SK-N-SH (cell line): ENCODE results near the gene TFIP11. TPM values are rescaled to one million over a fixed set of nuclear protein-coding genes. Genes with fewer than 3 reads are reported as not detected.

Experiments
- CTCF ChIA-PET: fragments of 300-600, 350-600 bp; formaldehyde crosslinking; extraction: SDS; loops from one replicate; lab custom pipeline; 2021; lab: Yijun Ruan, JAX
- POLR2A ChIA-PET: fragments of 350-600 bp; sonication (Branson Sonifier 250); formaldehyde crosslinking; extraction: SDS; loops from one replicate; lab custom pipeline; 2020; ENCODE audit warnings: antibody characterized with exemption, inconsistent platforms; lab: Yijun Ruan, JAX
- DNase-seq: peaks from one replicate; pipeline ENCODE4 v3.0.0; 2012
- H2AFZ ChIP-seq: fragments of 200-600 bp; sonication (generic); 2 replicates; pipeline ENCODE4 v1.8.1; 2016; ENCODE audit warnings: antibody characterized with exemption, mild to moderate bottlenecking, low read depth
- H3F3A ChIP-seq: fragments of 200-600 bp; sonication (generic); replicated peaks from 2 replicates; pipeline ENCODE3; 2016; ENCODE audit warnings: antibody characterized with exemption, mild to moderate bottlenecking; ENCODE audit not compliant: insufficient read depth
- H3K27ac ChIP-seq, 2 experiments: fragments of 200-500 bp in 1 of 2; fragments of 200-600 bp in 1 of 2; sonication (Bioruptor generic) in 1 of 2; sonication (generic), shearing (Covaris generic) in 1 of 2; 2 replicates each; pipeline versions ENCODE4 v1.5.1 to v1.6.1; 2014 to 2016; ENCODE audit warnings: low read depth in 2 of 2, inconsistent platforms in 1 of 2, low read length in 1 of 2, mild to moderate bottlenecking in 1 of 2, mixed read lengths in 1 of 2
- H3K27me3 ChIP-seq: fragments of 200-600 bp; sonication (generic), shearing (Covaris generic); 2 replicates; pipeline ENCODE4 v1.6.1; 2016; ENCODE audit warnings: mixed run types; ENCODE audit not compliant: insufficient read depth
- H3K36me3 ChIP-seq, 2 experiments: fragments of 200-500 bp in 1 of 2; fragments of 200-600 bp in 1 of 2; sonication (Bioruptor generic) in 1 of 2; sonication (generic) in 1 of 2; replicated peaks in 1 of 2; 2 replicates each; pipeline versions ENCODE3 to v1.5.1; 2014 to 2016; ENCODE audit warnings: low read length in 1 of 2, mild to moderate bottlenecking in 1 of 2; ENCODE audit not compliant: insufficient read depth in 2 of 2, control insufficient read depth in 1 of 2
- H3K4me1 ChIP-seq, 2 experiments: fragments of 200-500 bp in 1 of 2; fragments of 200-600 bp in 1 of 2; sonication (Bioruptor generic) in 1 of 2; sonication (generic), shearing (Covaris generic) in 1 of 2; 2 replicates each; pipeline versions ENCODE4 v1.5.1 to v1.6.1; 2014 to 2016; ENCODE audit warnings: low read depth in 1 of 2, low read length in 1 of 2, mixed run types in 1 of 2; ENCODE audit not compliant: insufficient read depth in 2 of 2, control insufficient read depth in 1 of 2
- H3K4me2 ChIP-seq: fragments of 200-600 bp; sonication (generic), shearing (Covaris generic); 2 replicates; pipeline ENCODE4 v1.6.1; 2017; ENCODE audit warnings: mixed run types
- H3K4me3 ChIP-seq, 2 experiments: fragments of 200-500 bp in 1 of 2; fragments of 200-600 bp in 1 of 2; sonication (Bioruptor generic) in 1 of 2; sonication (generic), shearing (Covaris generic) in 1 of 2; 2 replicates each; pipeline versions ENCODE4 v1.5.1 to v1.8.1; 2014 to 2016; ENCODE audit warnings: low read depth in 2 of 2, inconsistent platforms in 1 of 2, low read length in 1 of 2, mild to moderate bottlenecking in 1 of 2, mixed read lengths in 1 of 2, moderate library complexity in 1 of 2
- H3K79me2 ChIP-seq: fragments of 200-600 bp; sonication (generic); 2 replicates; pipeline ENCODE4 v1.8.1; 2017; ENCODE audit warnings: mild to moderate bottlenecking; ENCODE audit not compliant: insufficient read depth
- H3K9ac ChIP-seq: fragments of 200-600 bp; sonication (generic); 2 replicates; pipeline ENCODE4 v1.6.1; 2017; ENCODE audit warnings: mixed run types
- H3K9me2 ChIP-seq: fragments of 200-600 bp; sonication (generic); 2 replicates; pipeline ENCODE4 v1.6.1; 2017; ENCODE audit warnings: mixed run types
- H3K9me3 ChIP-seq: fragments of 200-600 bp; sonication (generic); 2 replicates; pipeline ENCODE4 v1.6.1; 2017; ENCODE audit warnings: mixed run types, mild to moderate bottlenecking, moderate library complexity
- H4K20me1 ChIP-seq: fragments of 200-600 bp; sonication (generic); 2 replicates; pipeline ENCODE4 v1.6.1; 2017; ENCODE audit warnings: mild to moderate bottlenecking, mixed run types; ENCODE audit not compliant: insufficient read depth
- CHD2 ChIP-seq: fragments of 150-350 bp; IDR thresholded peaks from 2 replicates; pipeline ENCODE4 v1.6.1; 2018; ENCODE audit warnings: low read length; ENCODE audit not compliant: partially characterized antibody
- NFIC ChIP-seq: IDR thresholded peaks from 2 replicates; pipeline ENCODE4 v1.4.0; 2012; ENCODE audit warnings: borderline replicate concordance
- NRF1 ChIP-seq: IDR thresholded peaks from 2 replicates; pipeline ENCODE4 v1.6.1; 2012; ENCODE audit warnings: low read depth, mild to moderate bottlenecking, low read length
- RCOR1 ChIP-seq: fragments of 150-350 bp; IDR thresholded peaks from 2 replicates; pipeline ENCODE4 v1.6.1; 2017; ENCODE audit warnings: antibody characterized with exemption, low read length
- RFX5 ChIP-seq: IDR thresholded peaks from 2 replicates; pipeline ENCODE4 v1.6.1; 2012; ENCODE audit warnings: mild to moderate bottlenecking, improper control_type of control experiment, low read length
- RXRA ChIP-seq: IDR thresholded peaks from 2 replicates; pipeline ENCODE4 v1.4.0; 2012; ENCODE audit warnings: low read depth, mild to moderate bottlenecking, borderline replicate concordance
- TEAD4 ChIP-seq: IDR thresholded peaks from 2 replicates; pipeline ENCODE4 v1.4.0; 2012; ENCODE audit warnings: mild to moderate bottlenecking, borderline replicate concordance; ENCODE audit not compliant: insufficient read depth
- WGBS: methylation state at CpG from one replicate; pipeline ENCODE4 v1.1.6; 2017; ENCODE audit warnings: low lambda C conversion rate; 5-methylcytosine and 5-hydroxymethylcytosine counted together
- polyA plus RNA-seq, 3 experiments: library from polyadenylated mRNA; depleted of rRNA; stranded (reverse); fragments of >200 nt; gene quantifications; 2 replicates each; pipeline ENCODE4 v1.2.3, GENCODE V29; 2012
- TF ChIP-seq, protein P1 (sequence below): IDR thresholded peaks from 2 replicates; pipeline ENCODE4 v1.6.1; 2012; ENCODE audit warnings: mild to moderate bottlenecking, low read depth, low read length, moderate library complexity

The TFIP11 gene
- polyA plus RNA-seq, 1 of the 3 experiments (the other 2 are of a cell fraction): 32.8 TPM

DNA sequence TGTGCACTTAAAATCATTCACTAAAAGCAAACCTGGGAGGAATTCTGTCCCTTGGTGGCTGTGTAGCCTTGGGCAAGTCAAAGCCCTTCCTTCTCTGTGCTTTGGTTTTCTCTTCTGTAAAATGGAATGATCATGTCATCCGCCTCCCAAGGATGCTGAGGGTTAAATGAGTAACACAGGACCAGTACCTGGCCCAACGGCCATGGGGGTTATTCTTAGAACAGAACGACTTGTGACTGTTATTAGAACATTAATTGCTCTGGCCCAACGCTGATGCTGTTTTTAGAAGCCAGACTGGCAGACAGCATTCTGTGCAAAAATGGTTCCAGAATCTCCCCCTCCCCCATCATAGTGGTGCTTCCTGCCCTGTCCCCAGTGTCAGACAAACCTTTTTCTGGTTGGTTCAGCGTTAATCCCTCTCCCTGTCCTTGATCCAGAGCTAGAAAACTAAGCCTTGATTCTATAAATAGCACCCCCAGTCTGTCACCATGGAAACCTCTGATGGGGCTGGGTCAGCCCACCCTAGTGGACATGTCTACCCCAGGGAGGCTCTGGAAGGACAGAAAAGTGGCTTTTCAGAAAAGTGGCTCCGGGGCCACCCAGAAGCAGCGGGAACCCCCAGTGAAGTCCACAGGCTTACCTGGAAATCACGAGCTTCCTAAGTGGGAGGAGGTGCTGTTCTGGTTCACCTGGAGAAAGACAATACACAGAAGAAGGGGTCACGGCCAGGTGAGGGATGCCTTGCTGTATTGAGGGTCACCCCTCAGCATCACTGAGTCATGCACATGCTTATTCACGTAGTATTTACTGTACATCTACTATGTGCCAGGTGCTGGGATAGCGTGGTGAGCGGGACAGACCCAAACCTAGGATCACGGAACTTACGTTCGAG, 15.5 kb upstream of the TFIP11 start:
- Histone ChIP-seq H3K27ac (no peak overlapping the region), H3K9me2 (no peaks in the 10 kb centered on the region), H3K4me2 (no peak overlapping the region), H3K79me2 (no peaks in the 10 kb centered on the region), H4K20me1 (no peaks in the 10 kb centered on the region), H3K27me3 (no peaks in the 10 kb centered on the region), H3F3A (peaks cover 3% of the 10 kb centered on the region), H3K9ac (no peak overlapping the region), H3K4me3 (no peak overlapping the region), H3K36me3 (peaks cover 12 to 40% of the 10 kb centered on the region in 2 experiments), H2AFZ (no peak overlapping the region), H3K9me3 (no peaks in the 10 kb centered on the region), H3K4me1 (no peaks in the 10 kb centered on the region)
- ChIA-PET CTCF (interaction anchor here (0.6 kb wide), 1 partner anchor 119 kb away, joined by 4 read pairs; no protein-coding TSS in a partner anchor), POLR2A (no interaction called here)
- WGBS: 85% methylated on average over 13 of the region's 15 CpGs
- no peak for TF ChIP-seq NFIC
- no peak for TF ChIP-seq RCOR1
- no peak for TF ChIP-seq RXRA
- TF ChIP-seq NRF1: no peak
- no peak for DNase-seq

DNA sequence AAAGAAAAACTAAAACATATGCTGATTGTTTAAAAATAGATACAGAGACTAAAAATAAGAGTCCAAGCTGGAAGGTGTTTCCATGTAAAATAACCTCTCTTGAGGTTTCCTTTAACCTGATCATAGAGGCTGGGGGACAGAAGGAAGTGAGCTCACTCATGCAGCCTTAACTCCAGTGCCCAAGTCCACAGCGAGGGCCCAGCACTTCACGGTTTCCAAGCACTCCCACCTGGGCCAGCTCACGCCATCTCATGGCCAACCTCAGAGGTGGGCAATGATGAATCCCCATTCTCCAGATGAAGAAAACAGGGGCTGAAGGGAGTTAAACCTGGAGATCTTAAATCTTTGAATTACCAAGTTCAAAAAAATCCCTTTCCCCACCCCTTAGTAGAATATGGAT, 14.9 kb upstream of the TFIP11 start:
- H3K79me2 ChIP-seq: no peaks in the 10 kb centered on the region
- WGBS: 93% methylated on average over 3 of the region's 3 CpGs
- no peak overlapping the region for H3K4me3 ChIP-seq
- no peak overlapping the region for H3K27ac ChIP-seq
- no peak overlapping the region for H2AFZ ChIP-seq
- no peak overlapping the region for H3K9ac ChIP-seq
- CTCF ChIA-PET: interaction anchor here (0.6 kb wide), 1 partner anchor 118 kb away, joined by 4 read pairs; no protein-coding TSS in a partner anchor
- no peaks in the 10 kb centered on the region for H3K9me2 ChIP-seq
- H3F3A ChIP-seq: peaks cover 3% of the 10 kb centered on the region
- H3K27me3 ChIP-seq: no peaks in the 10 kb centered on the region
- POLR2A ChIA-PET: no interaction called here
- TF ChIP-seq TEAD4 (no peak), RXRA (no peak), CHD2 (no peak), RFX5 (no peak)
- TF ChIP-seq, protein P1, sequence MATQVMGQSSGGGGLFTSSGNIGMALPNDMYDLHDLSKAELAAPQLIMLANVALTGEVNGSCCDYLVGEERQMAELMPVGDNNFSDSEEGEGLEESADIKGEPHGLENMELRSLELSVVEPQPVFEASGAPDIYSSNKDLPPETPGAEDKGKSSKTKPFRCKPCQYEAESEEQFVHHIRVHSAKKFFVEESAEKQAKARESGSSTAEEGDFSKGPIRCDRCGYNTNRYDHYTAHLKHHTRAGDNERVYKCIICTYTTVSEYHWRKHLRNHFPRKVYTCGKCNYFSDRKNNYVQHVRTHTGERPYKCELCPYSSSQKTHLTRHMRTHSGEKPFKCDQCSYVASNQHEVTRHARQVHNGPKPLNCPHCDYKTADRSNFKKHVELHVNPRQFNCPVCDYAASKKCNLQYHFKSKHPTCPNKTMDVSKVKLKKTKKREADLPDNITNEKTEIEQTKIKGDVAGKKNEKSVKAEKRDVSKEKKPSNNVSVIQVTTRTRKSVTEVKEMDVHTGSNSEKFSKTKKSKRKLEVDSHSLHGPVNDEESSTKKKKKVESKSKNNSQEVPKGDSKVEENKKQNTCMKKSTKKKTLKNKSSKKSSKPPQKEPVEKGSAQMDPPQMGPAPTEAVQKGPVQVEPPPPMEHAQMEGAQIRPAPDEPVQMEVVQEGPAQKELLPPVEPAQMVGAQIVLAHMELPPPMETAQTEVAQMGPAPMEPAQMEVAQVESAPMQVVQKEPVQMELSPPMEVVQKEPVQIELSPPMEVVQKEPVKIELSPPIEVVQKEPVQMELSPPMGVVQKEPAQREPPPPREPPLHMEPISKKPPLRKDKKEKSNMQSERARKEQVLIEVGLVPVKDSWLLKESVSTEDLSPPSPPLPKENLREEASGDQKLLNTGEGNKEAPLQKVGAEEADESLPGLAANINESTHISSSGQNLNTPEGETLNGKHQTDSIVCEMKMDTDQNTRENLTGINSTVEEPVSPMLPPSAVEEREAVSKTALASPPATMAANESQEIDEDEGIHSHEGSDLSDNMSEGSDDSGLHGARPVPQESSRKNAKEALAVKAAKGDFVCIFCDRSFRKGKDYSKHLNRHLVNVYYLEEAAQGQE: no peak
- H3K4me1 ChIP-seq: no peaks in the 10 kb centered on the region
- H4K20me1 ChIP-seq: no peaks in the 10 kb centered on the region
- no peaks in the 10 kb centered on the region for H3K9me3 ChIP-seq
- H3K36me3 ChIP-seq: peaks cover 12 to 40% of the 10 kb centered on the region in 2 experiments
- DNase-seq: no peak
- H3K4me2 ChIP-seq: no peak overlapping the region
